GM19035 (cell line): ENCODE measurements around the gene IGSF9B.

Source experiments
- ATAC-seq: cut with Tn5 transposase; IDR thresholded peaks from one replicate; pipeline ENCODE4 v1.9.1; 2021; ENCODE audit not compliant: unreplicated experiment

The IGSF9B gene

GRCh38 chr11:133957900-133958299 is 1.1 kb upstream of the IGSF9B start:
- no peak for ATAC-seq

GRCh38 chr11:133955945-133956421 is 785 bp downstream of the IGSF9B start:
- no peak for ATAC-seq

- no peak for ATAC-seq
Observed at GRCh38 chr11:133955081-133955891, 1.5 kb downstream of the IGSF9B start.

GRCh38 chr11:133953999-133954398 is 2.8 kb downstream of the IGSF9B start:
- no peak for ATAC-seq

GRCh38 chr11:133953547-133953946 is 3.2 kb downstream of the IGSF9B start:
- no peak for ATAC-seq

GRCh38 chr11:133952199-133953190 is 4.3 kb downstream of the IGSF9B start:
- no peak for ATAC-seq

GRCh38 chr11:133951327-133952198 is 5.2 kb downstream of the IGSF9B start:
- ATAC-seq, result no peak

- ATAC-seq, result no peak
Observed at GRCh38 chr11:133950874-133951326, 5.9 kb downstream of the IGSF9B start.

GRCh38 chr11:133950421-133950820 is 6.3 kb downstream of the IGSF9B start:
- ATAC-seq, result no peak

- ATAC-seq, result no peak
Observed at GRCh38 chr11:133949129-133949528, 7.6 kb downstream of the IGSF9B start.

GRCh38 chr11:133948711-133949110 is 8.1 kb downstream of the IGSF9B start:
- no peak for ATAC-seq

GRCh38 chr11:133947321-133947756 is 9.4 kb downstream of the IGSF9B start:
- ATAC-seq, result no peak

- ATAC-seq, result no peak
Observed at GRCh38 chr11:133946541-133947318, 10.0 kb downstream of the IGSF9B start.

- no peak for ATAC-seq
Observed at GRCh38 chr11:133946051-133946450, 10.7 kb downstream of the IGSF9B start.

- ATAC-seq, result no peak
Observed at GRCh38 chr11:133945087-133945974, 11.4 kb downstream of the IGSF9B start.

GRCh38 chr11:133943950-133944698 is 12.6 kb downstream of the IGSF9B start:
- ATAC-seq, result no peak

GRCh38 chr11:133942577-133942976 is 14.2 kb downstream of the IGSF9B start:
- no peak for ATAC-seq

GRCh38 chr11:133941546-133941945 is 15.2 kb downstream of the IGSF9B start:
- no peak for ATAC-seq
